SJSA1 (cell line): Measurements from ENCODE around the gene RBBP5. TPM values are rescaled to one million over a fixed set of nuclear protein-coding genes. Genes with fewer than 3 reads are reported as not detected.
A peak's percentile ranks its signal among the peaks of the same experiment; 100 is the strongest.

Experiments used
- DNase-seq, 2 experiments: peaks; one replicate each; pipeline ENCODE4 v3.0.0-alpha.2; 2015 to 2020; ENCODE audit warnings: low spot score in 2 of 2, low read depth in 1 of 2
- H3K27ac ChIP-seq: fragments of 250-450 bp; sonication (Bioruptor Pico); 2 replicates; pipeline ENCODE4 v1.5.1; 2020; ENCODE audit warnings: mild to moderate bottlenecking, moderate library complexity
- H3K27me3 ChIP-seq: fragments of 250-450 bp; sonication (Bioruptor Pico); replicated peaks from 2 replicates; pipeline ENCODE4 v1.5.1; 2020; ENCODE audit warnings: mild to moderate bottlenecking, moderate library complexity
- H3K36me3 ChIP-seq: fragments of 250-450 bp; sonication (Bioruptor Pico); 2 replicates; pipeline ENCODE4 v1.5.1; 2020; ENCODE audit warnings: mild to moderate bottlenecking
- H3K4me1 ChIP-seq: fragments of 250-450 bp; sonication (Bioruptor Pico); replicated peaks from 2 replicates; pipeline ENCODE4 v1.6.1; 2021; ENCODE audit warnings: mild to moderate bottlenecking
- H3K4me3 ChIP-seq: fragments of 250-450 bp; sonication (Bioruptor Pico); 2 replicates; pipeline ENCODE4 v1.5.1; 2020; ENCODE audit warnings: mild to moderate bottlenecking
- H3K9me3 ChIP-seq: fragments of 250-450 bp; sonication (Bioruptor Pico); replicated peaks from 2 replicates; pipeline ENCODE4 v1.5.1; 2020; ENCODE audit warnings: mild to moderate bottlenecking
- total RNA-seq: library from RNA; depleted of rRNA; stranded (reverse); fragments of >200 nt; shearing (Covaris generic); gene quantifications from 2 replicates; pipeline ENCODE4 v1.2.3, GENCODE V29; 2014

The RBBP5 gene
- total RNA-seq, 1 experiment from 2014 or later: 30.2 TPM

DNA sequence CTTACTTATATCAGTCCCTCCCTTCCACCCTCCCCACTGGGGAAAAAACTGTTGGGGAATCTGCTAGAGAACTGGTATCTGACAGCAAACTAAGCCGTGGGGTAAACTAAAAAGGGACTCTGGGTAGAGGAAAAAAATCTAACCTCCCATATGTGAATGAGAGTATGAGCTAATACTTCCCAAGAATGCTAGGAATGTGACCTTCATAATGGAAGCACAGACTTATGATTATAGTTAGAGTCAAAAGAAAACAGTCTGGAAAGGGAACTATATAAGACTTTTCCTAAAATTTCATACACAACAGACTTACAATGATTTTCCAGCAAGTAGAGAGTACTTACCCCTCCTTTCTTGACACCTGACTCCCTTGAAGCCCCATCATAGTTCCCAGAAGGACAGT lies 23.0 kb upstream of the RBBP5 start:
- peaks cover 58% of the 10 kb centered on the region for H3K4me1 ChIP-seq
- no peak overlapping the region for H3K4me3 ChIP-seq
- H3K9me3 ChIP-seq: no peaks in the 10 kb centered on the region
- peak in 1 of 2 experiments; percentile 77 for DNase-seq
- H3K36me3 ChIP-seq: peaks cover 8% of the 10 kb centered on the region; the same call in 1 of the 2 replicates
- peak overlapping the region; percentile 80 for H3K27ac ChIP-seq
- H3K27me3 ChIP-seq: no peaks in the 10 kb centered on the region

DNA sequence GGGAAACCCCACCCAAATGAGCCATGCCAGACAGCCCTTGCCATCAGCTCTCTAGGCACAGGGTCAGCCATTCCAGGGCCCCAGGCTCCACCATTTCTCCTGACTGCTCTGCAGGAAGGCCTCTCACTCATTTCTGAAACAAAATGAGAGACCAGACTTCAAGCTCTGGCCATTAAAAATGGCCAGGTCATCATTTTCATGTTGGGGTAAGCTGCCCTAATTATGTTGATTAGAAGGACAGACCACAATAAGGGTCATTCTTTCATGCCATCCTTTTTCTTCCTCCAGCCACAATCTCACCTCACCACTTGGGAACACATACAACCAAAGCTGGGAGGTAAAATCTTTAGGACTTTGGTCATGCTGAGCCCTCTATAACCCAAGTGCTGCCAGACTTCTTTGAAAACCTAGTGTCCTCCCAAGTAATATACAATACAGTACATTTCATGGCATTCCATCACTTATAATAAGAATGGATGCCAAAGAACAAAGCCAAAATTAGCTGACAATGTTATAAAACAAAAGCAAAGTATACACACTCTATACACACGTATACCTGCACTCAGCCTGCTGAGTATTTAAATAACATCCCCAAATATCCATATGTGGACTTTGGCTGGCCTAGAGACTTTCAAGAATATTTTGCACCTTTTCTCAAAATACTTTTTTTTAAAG lies 22.4 kb upstream of the RBBP5 start:
- Histone ChIP-seq H3K4me1 (peaks cover 58% of the 10 kb centered on the region), H3K27ac (peak overlapping the region; percentile 80), H3K36me3 (peaks cover 6% of the 10 kb centered on the region; the same call in 1 of the 2 replicates), H3K4me3 (no peak overlapping the region), H3K27me3 (no peaks in the 10 kb centered on the region), H3K9me3 (no peaks in the 10 kb centered on the region)
- DNase-seq: no peak

DNA sequence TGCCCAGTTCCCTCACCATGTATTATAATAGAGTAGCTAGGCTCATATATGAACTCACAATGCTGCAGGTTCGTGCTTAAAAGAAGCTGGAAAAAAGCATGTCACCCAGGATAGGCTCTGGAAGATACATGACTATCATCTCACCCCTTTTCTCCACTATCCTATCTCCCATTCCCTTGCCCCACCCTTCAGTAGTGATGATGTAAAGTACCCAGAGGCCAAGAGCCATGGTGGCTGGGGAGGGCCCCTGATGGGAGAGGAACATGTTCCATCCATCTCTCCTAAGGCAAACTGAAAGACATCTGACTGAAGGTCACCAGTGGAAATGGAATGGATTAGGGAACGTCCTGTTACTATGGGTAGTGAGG lies 20.3 kb upstream of the RBBP5 start:
- no peak overlapping the region for H3K4me3 ChIP-seq
- H3K27me3 ChIP-seq: no peaks in the 10 kb centered on the region
- no peak for DNase-seq
- H3K27ac ChIP-seq: no peak overlapping the region
- no peaks in the 10 kb centered on the region for H3K9me3 ChIP-seq
- 0 out of 2 replicates have a peak, but pooled peaks cover 2% of the 10 kb centered on the region for H3K36me3 ChIP-seq
- H3K4me1 ChIP-seq: peaks cover 49% of the 10 kb centered on the region

DNA sequence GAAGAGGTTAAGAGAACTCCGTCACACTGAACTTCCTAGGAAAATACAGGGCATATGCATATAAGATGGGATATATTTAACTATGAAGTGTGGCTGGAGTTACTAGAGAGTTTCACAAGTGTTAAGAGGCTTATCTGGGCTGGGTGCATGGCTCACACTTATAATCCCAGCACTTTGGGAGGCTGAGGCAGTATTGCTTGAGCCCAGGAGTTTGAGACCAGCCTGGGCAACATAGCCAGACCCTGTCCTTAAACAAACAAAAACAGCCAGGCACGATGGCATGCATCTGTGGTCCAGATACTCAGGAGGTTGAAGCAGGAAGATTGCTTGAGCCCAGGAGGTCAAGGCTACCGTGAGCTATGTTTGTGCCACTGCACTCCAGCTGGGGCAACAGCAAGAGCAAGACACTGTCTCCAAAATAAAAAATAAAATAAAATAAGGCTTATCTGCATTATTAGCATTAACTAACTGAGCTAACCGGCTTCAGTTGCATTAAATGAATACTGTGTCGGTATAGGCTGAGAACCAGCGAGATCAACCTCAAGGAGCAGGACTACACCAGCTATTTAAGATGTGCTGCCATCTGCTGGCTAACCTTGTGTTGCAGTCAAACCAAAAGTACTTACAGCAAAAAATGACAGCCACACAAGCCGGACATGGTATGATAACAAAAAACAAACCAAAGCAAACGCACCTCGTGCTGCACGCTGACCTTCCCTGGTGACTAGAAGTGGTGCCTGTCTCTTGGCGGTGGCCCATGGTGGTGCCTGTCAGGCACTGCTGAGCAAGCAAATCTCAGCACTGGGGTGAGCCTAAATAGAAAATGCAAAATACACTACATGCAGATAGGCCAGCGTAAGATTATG lies 19.7 kb upstream of the RBBP5 start:
- H3K27me3 ChIP-seq: no peaks in the 10 kb centered on the region
- H3K4me3 ChIP-seq: no peak overlapping the region
- peaks cover 43% of the 10 kb centered on the region for H3K4me1 ChIP-seq
- peak; percentile 72 to 82 for DNase-seq
- no peak overlapping the region for H3K27ac ChIP-seq
- H3K9me3 ChIP-seq: no peaks in the 10 kb centered on the region
- 0 out of 2 replicates have a peak, but pooled peaks cover 2% of the 10 kb centered on the region for H3K36me3 ChIP-seq

DNA sequence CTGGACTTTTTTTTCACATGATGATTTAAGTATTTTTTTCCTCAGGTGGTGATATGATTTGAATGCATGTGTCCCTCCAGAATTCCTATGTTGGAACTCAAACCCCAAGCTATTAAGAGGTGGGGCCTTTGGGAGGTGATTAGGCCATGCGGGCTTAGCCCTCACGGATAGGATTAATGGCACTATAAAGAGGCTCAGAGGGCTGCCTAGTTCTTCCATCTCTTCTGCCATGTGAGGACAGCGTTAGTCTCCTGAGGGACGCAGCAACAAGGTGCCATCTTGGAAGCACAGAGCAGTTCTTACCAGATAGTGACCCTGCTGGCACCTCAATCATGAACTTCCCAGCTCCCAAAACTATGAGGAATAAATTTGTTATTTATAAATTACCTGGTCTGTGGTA lies 18.3 kb upstream of the RBBP5 start:
- Histone ChIP-seq H3K4me3 (no peak overlapping the region), H3K36me3 (no peaks in the 10 kb centered on the region), H3K27ac (no peak overlapping the region), H3K27me3 (no peaks in the 10 kb centered on the region), H3K4me1 (peaks cover 29% of the 10 kb centered on the region), H3K9me3 (no peaks in the 10 kb centered on the region)
- DNase-seq: no peak

DNA sequence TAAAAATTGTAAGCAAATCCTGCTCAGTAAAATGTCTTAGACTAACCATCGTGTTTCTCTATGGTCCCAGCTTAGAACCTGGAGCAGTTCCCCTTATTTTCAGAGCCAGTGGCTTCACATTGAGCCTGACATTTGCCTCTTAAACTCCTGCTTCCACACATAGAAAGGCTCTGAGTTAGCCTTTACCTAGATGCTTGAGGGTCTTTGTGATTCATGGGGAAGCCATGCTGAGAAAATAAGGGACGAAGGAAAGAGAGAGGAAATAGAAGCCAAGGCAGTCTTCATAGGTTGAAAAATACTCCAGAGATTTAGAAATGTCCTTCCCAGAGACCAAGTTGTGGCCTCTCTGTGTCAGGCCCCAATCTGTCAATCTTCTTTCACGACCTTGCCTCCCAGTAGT lies 16.1 kb upstream of the RBBP5 start:
- peaks cover 10% of the 10 kb centered on the region for H3K4me1 ChIP-seq
- H3K27me3 ChIP-seq: no peaks in the 10 kb centered on the region
- H3K9me3 ChIP-seq: no peaks in the 10 kb centered on the region
- DNase-seq: no peak
- H3K36me3 ChIP-seq: no peaks in the 10 kb centered on the region
- H3K27ac ChIP-seq: no peak overlapping the region
- H3K4me3 ChIP-seq: no peak overlapping the region

DNA sequence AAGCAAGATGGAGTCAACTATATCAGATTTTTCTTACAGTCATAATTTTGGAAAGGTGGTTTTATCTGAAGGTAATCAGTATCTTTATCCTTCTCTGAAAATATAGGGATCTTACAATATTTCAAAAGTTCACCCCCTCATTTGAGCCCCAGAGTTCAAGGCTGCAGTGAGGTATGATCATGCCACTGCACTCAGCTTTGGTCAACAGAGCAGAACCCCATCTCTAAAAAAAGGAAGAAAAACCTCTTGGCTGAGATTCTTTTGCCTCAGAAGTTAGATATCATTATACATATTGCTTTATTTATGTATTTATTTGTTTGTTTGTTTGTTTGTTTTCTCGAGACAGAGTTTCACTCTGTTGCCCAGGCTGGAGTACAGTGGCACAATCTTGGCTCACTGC lies 11.5 kb upstream of the RBBP5 start:
- no peak overlapping the region for H3K27ac ChIP-seq
- H3K36me3 ChIP-seq: no peaks in the 10 kb centered on the region
- DNase-seq: no peak
- no peaks in the 10 kb centered on the region for H3K27me3 ChIP-seq
- no peaks in the 10 kb centered on the region for H3K9me3 ChIP-seq
- H3K4me3 ChIP-seq: no peak overlapping the region
- no peaks in the 10 kb centered on the region for H3K4me1 ChIP-seq

DNA sequence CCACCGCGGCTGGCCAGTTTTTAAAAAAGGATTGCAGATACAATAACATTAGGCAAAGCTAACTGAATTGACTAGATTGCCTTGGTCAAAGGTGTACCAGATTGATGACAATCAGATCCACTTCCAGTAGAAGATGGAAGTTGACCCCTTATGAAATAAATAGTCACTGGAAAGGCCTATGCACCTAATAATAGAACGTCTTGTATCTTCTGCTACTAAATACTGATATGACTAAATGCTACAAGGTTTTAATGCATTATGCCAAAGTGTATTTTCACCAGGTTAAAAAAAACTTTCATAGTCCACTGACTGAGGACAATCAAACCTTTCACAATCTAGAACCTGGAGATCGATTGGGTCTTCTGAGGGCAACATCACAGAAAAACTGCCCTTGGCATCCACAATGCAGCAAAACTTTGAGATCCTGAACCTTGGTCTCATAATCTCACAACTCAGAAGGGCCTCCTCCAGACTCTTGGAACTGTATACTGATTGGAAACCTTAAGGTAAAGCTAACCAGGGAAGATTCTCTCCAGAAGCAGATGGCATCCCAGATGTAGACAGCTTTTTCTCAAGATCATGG lies 7.8 kb upstream of the RBBP5 start:
- H3K9me3 ChIP-seq: no peaks in the 10 kb centered on the region

DNA sequence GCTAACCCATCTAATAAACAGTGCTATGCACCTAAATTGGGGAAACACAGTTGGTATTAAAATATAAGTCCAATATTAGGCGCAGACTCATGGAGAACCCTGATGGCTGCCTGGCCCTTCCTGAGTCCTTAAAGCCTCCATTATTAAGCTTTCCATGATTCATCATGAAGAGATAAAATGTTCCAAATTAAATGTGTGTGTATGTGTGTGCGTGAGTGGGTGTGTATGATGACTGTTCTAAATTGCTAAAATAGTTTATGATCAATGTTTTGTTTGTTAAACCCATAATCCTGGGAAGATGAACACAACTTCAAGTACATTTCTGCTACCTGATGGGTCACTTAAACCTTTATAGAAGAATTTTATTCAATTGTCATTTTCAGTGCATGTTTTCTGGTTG lies 6.3 kb upstream of the RBBP5 start:
- Histone ChIP-seq H3K36me3 (no peaks in the 10 kb centered on the region), H3K4me3 (no peak overlapping the region), H3K27me3 (no peaks in the 10 kb centered on the region), H3K27ac (no peak overlapping the region), H3K9me3 (no peaks in the 10 kb centered on the region), H3K4me1 (no peaks in the 10 kb centered on the region)
- DNase-seq: no peak

More for the DNA sequence above, 7.8 kb upstream of the RBBP5 start:
- no peaks in the 10 kb centered on the region for H3K36me3 ChIP-seq
- DNase-seq: no peak
- H3K27me3 ChIP-seq: no peaks in the 10 kb centered on the region
- H3K4me1 ChIP-seq: no peaks in the 10 kb centered on the region
- no peak overlapping the region for H3K27ac ChIP-seq
- no peak overlapping the region for H3K4me3 ChIP-seq

DNA sequence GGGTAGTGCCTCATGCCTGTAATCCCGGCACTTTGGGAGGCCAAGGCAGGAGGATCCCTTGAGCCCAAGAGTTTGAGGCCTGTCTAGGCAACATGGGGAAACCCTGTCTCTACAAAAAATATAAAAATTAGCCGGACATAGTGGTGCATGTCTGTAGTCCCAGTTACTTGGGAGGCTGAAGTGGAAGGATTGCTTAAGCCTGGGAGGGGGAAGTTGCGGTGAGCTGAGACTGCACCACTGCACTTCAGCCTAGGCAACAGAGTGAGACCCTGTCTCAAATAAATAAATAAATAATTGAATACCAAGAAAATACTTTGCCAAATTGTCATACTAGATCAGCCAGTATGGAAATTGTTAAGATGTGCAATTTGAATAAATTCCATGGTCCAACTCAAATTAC lies 5.9 kb upstream of the RBBP5 start:
- Histone ChIP-seq H3K4me3 (no peak overlapping the region), H3K4me1 (peaks cover 3% of the 10 kb centered on the region), H3K9me3 (no peaks in the 10 kb centered on the region), H3K27ac (no peak overlapping the region), H3K27me3 (no peaks in the 10 kb centered on the region), H3K36me3 (no peaks in the 10 kb centered on the region)
- no peak for DNase-seq

DNA sequence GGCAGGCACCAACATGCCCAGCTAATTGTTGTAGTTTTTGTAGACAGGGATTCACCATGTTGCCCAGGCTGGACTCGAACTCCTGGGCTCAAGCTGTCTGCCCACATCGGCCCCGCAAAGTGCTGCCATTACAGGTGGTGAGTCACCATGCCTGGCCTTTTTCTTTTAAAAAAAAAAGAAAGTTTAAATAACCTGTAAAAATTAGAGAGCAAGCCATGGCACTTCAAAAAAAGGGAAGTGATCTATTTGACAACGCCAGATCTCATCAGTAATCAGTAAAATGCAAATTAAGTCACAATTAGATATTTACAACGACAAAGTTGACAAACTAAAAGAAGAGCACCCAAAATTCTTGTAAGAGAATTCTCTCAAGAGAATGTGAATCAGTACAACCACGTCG lies 2.9 kb upstream of the RBBP5 start:
- Histone ChIP-seq H3K9me3 (no peaks in the 10 kb centered on the region), H3K4me3 (no peak overlapping the region)

DNA sequence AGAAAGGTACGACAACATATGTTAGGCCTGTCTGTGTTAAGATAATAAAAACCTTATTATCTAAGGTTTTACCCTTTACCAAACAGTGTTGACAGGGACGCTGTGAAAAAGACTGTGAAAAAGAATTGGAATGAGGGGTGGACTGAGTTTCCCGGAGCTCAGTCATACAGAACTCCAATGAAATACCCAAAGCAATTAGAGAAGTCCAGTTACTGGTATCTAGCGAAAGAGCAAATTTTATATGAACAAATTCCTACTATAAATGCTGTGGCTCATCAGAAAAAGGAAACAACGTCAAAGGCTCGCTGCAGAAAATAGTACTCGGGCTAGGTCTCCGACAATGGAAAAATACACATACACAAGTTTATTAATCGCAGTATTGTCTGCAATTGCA lies 708 bp upstream of the RBBP5 start:
- Histone ChIP-seq H3K4me1 (peaks cover 15% of the 10 kb centered on the region), H3K36me3 (peaks cover 13% of the 10 kb centered on the region; the same call in 1 of the 2 replicates), H3K9me3 (no peaks in the 10 kb centered on the region), H3K27me3 (no peaks in the 10 kb centered on the region), H3K27ac (peak overlapping the region; percentile 98), H3K4me3 (peak overlapping the region; percentile 72)
- no peak for DNase-seq

More for the DNA sequence above, 2.9 kb upstream of the RBBP5 start:
- no peak for DNase-seq
- Histone ChIP-seq H3K27ac (no peak overlapping the region), H3K36me3 (peaks cover 10% of the 10 kb centered on the region; the same call in 1 of the 2 replicates), H3K4me1 (peaks cover 15% of the 10 kb centered on the region), H3K27me3 (no peaks in the 10 kb centered on the region)

DNA sequence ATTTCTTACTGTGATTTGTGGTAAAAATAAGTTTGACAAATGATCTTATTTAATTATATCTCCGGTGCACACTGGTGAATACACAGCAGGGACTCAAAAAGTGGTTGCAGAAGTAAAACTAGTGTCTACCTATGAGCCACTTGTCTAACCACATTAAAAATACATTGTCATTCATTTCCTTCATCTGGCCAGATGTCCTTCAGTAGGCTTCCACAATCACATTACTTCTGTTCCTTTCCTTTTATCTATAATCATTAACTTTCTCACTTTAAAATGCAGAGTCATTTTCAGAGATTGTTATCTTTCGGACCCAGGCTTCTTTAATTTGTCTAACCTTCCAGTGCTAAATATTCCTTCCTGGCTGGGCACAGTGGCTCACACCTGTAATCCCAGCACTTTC lies 3.0 kb downstream of the RBBP5 start:
- H3K36me3 ChIP-seq: peaks cover 34% of the 10 kb centered on the region
- H3K27me3 ChIP-seq: no peaks in the 10 kb centered on the region; the same call in 1 of the 2 replicates
- H3K4me1 ChIP-seq: peaks cover 15% of the 10 kb centered on the region
- H3K9me3 ChIP-seq: no peaks in the 10 kb centered on the region
- no peak overlapping the region for H3K27ac ChIP-seq
- no peak overlapping the region for H3K4me3 ChIP-seq
- DNase-seq: no peak

DNA sequence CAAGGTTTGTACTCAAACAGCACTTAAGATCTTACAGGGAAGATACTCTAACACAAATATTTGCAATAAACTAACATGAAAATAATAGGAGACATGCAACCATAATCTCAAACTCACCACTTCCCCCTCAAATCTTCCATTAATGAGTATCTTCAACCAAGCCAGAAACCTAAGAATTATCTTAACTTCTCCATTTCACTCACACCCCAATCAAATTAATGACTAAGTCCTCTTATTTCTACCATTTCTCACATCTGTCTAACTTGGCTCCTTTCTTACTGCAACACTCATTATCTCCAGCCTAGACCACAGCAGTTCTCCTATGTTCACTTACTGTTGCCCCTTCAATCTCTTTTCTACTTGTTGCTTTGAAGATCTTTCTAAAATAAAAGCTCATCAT lies 10.4 kb downstream of the RBBP5 start:
- Histone ChIP-seq H3K4me3 (no peak overlapping the region), H3K36me3 (peaks cover 60% of the 10 kb centered on the region), H3K4me1 (no peaks in the 10 kb centered on the region), H3K9me3 (no peaks in the 10 kb centered on the region), H3K27me3 (no peaks in the 10 kb centered on the region; the same call in 1 of the 2 replicates), H3K27ac (no peak overlapping the region)
- DNase-seq: no peak
